ENCODE measurements around the gene SLC66A3. TPM values are rescaled to one million over a fixed set of nuclear protein-coding genes. Genes with fewer than 3 reads are reported as not detected.
A peak's percentile ranks its signal among the peaks of the same experiment; 100 is the strongest.

Gene SLC66A3
- total RNA-seq, 1 experiment from 2014 or later, result 19.2 TPM

DNA sequence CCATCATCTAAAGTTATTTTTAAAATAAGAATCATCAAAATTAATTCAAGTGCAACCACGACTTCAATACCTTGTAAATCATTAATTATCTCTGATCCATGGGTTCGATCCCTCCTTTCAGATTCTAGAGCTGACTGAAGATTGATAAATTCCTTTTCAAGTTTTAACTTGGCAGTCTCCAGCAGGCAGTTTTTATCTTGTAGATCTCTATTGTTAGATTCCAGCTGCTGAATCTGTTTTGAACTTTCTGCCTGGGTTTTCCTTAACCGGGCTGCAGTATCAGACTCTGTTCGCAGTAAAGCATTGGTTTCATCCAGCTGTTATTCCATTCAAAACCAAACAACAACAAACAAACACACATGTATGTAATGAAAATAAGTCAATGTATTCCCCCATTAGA, 59.5 kb downstream of the SLC66A3 start:
- ChIA-PET POLR2A (ENCODE audit: unreplicated experiment) (interaction anchor here (0.7 kb wide), 1 partner anchor 14 kb away, joined by 3 read pairs; no protein-coding TSS in a partner anchor), CTCF (no interaction called here)
- ATAC-seq (no peak), DNase-seq (no peak)
- H3K36me3 ChIP-seq (ENCODE audit: low read depth, low read length), result peaks cover 48% of the 10 kb centered on the region
- no peaks in the 10 kb centered on the region for H4K20me1 ChIP-seq (ENCODE audit: low read length)
- no peak overlapping the region for H3K27ac ChIP-seq (ENCODE audit: low read length)
- H3K79me2 ChIP-seq (ENCODE audit: low read length), result no peaks in the 10 kb centered on the region
- H3F3A ChIP-seq (ENCODE audit: low read length, unreplicated experiment), result no peaks in the 10 kb centered on the region
- H3K9ac ChIP-seq (ENCODE audit: low read length), result no peak overlapping the region
- no peak for TF ChIP-seq EZH2 (IDR thresholded peaks at IDR 0.05; ENCODE audit: low read length, unreplicated experiment)
- TF ChIP-seq EZH2phosphoT487 (IDR thresholded peaks at IDR 0.05; ENCODE audit: borderline replicate concordance, low read length), result no peak
- TF ChIP-seq, protein P1, sequence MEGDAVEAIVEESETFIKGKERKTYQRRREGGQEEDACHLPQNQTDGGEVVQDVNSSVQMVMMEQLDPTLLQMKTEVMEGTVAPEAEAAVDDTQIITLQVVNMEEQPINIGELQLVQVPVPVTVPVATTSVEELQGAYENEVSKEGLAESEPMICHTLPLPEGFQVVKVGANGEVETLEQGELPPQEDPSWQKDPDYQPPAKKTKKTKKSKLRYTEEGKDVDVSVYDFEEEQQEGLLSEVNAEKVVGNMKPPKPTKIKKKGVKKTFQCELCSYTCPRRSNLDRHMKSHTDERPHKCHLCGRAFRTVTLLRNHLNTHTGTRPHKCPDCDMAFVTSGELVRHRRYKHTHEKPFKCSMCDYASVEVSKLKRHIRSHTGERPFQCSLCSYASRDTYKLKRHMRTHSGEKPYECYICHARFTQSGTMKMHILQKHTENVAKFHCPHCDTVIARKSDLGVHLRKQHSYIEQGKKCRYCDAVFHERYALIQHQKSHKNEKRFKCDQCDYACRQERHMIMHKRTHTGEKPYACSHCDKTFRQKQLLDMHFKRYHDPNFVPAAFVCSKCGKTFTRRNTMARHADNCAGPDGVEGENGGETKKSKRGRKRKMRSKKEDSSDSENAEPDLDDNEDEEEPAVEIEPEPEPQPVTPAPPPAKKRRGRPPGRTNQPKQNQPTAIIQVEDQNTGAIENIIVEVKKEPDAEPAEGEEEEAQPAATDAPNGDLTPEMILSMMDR (conservative IDR thresholded peaks at IDR 0.05; ENCODE audit: low read depth, low read length), result no peak
- no peaks in the 10 kb centered on the region for H3K9me2 ChIP-seq (replicated peaks; ENCODE audit: low read length)
- H3K4me3 ChIP-seq (ENCODE audit: low read length), result no peak overlapping the region
- intact Hi-C loops (cut with micrococcal nuclease), result no loop called here
- no peaks in the 10 kb centered on the region for H3K27me3 ChIP-seq (ENCODE audit: low read length)
- no peaks in the 10 kb centered on the region for H3K9me3 ChIP-seq (ENCODE audit: low read length)
- H3K4me2 ChIP-seq (ENCODE audit: low read length), result no peak overlapping the region
- H2AFZ ChIP-seq (ENCODE audit: low read length), result no peak overlapping the region
- no peaks in the 10 kb centered on the region for H3K4me1 ChIP-seq (ENCODE audit: insufficient read depth, low read length)
- TSS peak; percentile 46 for BruUV-seq (replicated peaks)

DNA sequence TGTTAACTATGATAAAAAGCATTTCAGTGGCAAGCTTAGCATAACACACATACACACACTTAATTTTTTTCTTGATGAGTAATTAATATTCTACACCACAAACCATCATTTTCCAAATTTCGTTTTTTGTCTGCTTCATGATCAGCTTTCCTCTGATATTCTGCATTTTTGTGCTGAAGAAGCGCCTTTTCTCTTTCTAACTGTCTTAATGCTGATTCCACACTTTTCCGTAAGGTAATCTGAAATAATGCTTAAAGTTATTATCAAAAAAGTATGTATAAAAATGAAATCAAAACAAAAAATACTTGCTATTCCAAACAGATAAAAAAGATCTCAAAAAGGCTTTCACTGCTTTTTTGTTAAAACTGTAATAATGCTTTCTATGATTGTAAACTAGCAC, 60.1 kb downstream of the SLC66A3 start:
- H3K27ac ChIP-seq (ENCODE audit: low read length), result no peak overlapping the region
- H2AFZ ChIP-seq (ENCODE audit: low read length), result no peak overlapping the region
- H3K27me3 ChIP-seq (ENCODE audit: low read length), result no peaks in the 10 kb centered on the region
- BruUV-seq (replicated peaks), result no TSS peak
- H4K20me1 ChIP-seq (ENCODE audit: low read length), result no peaks in the 10 kb centered on the region
- POLR2A ChIA-PET (ENCODE audit: unreplicated experiment), result no interaction called here
- H3K9me3 ChIP-seq (ENCODE audit: low read length), result no peaks in the 10 kb centered on the region
- H3K9ac ChIP-seq (ENCODE audit: low read length), result no peak overlapping the region
- no peak overlapping the region for H3K4me2 ChIP-seq (ENCODE audit: low read length)
- intact Hi-C loops (cut with micrococcal nuclease), result no loop called here
- peaks cover 46% of the 10 kb centered on the region for H3K36me3 ChIP-seq (ENCODE audit: low read depth, low read length)
- H3K4me3 ChIP-seq (ENCODE audit: low read length), result no peak overlapping the region
- TF ChIP-seq EZH2 (IDR thresholded peaks at IDR 0.05; ENCODE audit: low read length, unreplicated experiment) (no peak), EZH2phosphoT487 (IDR thresholded peaks at IDR 0.05; ENCODE audit: borderline replicate concordance, low read length) (no peak)
- TF ChIP-seq, protein P1 (conservative IDR thresholded peaks at IDR 0.05; ENCODE audit: low read depth, low read length), result no peak
- no peaks in the 10 kb centered on the region for H3K79me2 ChIP-seq (ENCODE audit: low read length)
- DNase-seq (no peak), ATAC-seq (no peak)
- H3F3A ChIP-seq (ENCODE audit: low read length, unreplicated experiment), result no peaks in the 10 kb centered on the region
- no peaks in the 10 kb centered on the region for H3K4me1 ChIP-seq (ENCODE audit: insufficient read depth, low read length)
- CTCF ChIA-PET, result no interaction called here
- no peaks in the 10 kb centered on the region for H3K9me2 ChIP-seq (replicated peaks; ENCODE audit: low read length)

DNA sequence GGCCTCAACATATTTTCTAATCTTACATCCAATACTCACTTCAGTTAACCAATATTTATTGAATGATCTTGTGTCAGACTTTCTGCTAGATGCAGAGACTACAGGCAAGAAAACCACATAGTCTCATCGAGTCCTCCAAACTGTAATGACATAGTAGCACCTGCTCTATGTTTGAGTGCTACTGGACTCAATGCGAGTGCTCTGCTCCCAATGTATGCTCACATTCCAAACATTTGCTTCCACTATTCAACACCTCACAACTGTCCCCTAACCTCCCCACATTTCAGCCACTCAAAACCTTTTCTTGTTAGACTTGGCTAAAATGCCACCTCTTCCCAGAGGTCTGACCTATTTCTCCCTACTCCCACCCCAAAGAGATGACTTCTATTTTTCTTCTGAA, 65.2 kb downstream of the SLC66A3 start:
- Histone ChIP-seq H2AFZ (ENCODE audit: low read length) (no peak overlapping the region), H3K9me3 (ENCODE audit: low read length) (no peaks in the 10 kb centered on the region), H3K9me2 (replicated peaks; ENCODE audit: low read length) (no peaks in the 10 kb centered on the region), H3K4me1 (ENCODE audit: insufficient read depth, low read length) (no peaks in the 10 kb centered on the region), H3K4me3 (ENCODE audit: low read length) (no peak overlapping the region), H3K27me3 (ENCODE audit: low read length) (no peaks in the 10 kb centered on the region), H3K9ac (ENCODE audit: low read length) (no peak overlapping the region), H3F3A (ENCODE audit: low read length, unreplicated experiment) (no peaks in the 10 kb centered on the region), H3K27ac (ENCODE audit: low read length) (no peak overlapping the region), H3K36me3 (ENCODE audit: low read depth, low read length) (peaks cover 27% of the 10 kb centered on the region), H3K79me2 (ENCODE audit: low read length) (no peaks in the 10 kb centered on the region), H4K20me1 (ENCODE audit: low read length) (no peaks in the 10 kb centered on the region), H3K4me2 (ENCODE audit: low read length) (no peak overlapping the region)
- POLR2A ChIA-PET (ENCODE audit: unreplicated experiment), result no interaction called here
- intact Hi-C loops (cut with micrococcal nuclease), result no loop called here
- DNase-seq (no peak), ATAC-seq (no peak)
- CTCF ChIA-PET, result no interaction called here
- TF ChIP-seq EZH2 (IDR thresholded peaks at IDR 0.05; ENCODE audit: low read length, unreplicated experiment) (no peak), EZH2phosphoT487 (IDR thresholded peaks at IDR 0.05; ENCODE audit: borderline replicate concordance, low read length) (no peak)
- TF ChIP-seq, protein P1 (conservative IDR thresholded peaks at IDR 0.05; ENCODE audit: low read depth, low read length), result no peak
- no TSS peak for BruUV-seq (replicated peaks)
